HFF-Myc (cell line): Measurements from ENCODE around the gene BBS4.
"Not testable (repeated sequence)": the region's sequence is repeated elsewhere in the genome, so short reads cannot be mapped to it uniquely, and the experiment has no call there.

Source experiments
- DNase-seq: peaks from one replicate; pipeline ENCODE4 v3.0.0-alpha.2; 2011; ENCODE audit warnings: low read depth; ENCODE audit errors: extremely low read depth
- H3K4me3 ChIP-seq: replicated peaks from 2 replicates; pipeline ENCODE4 v1.5.1; 2011; ENCODE audit warnings: low read depth, mild to moderate bottlenecking, control low read depth, low read length
- CTCF ChIP-seq: IDR thresholded peaks from 2 replicates; pipeline ENCODE4 v1.5.1; 2012; ENCODE audit warnings: mild to moderate bottlenecking, low read depth, low read length, control low read depth; ENCODE audit errors: missing control alignments

Gene BBS4

GRCh38 chr15:72670656-72671352 is 15.2 kb upstream of the BBS4 start:
- DNase-seq, result peak; percentile 7
- not testable (repeated sequence) for H3K4me3 ChIP-seq
- peak; percentile 84 for TF ChIP-seq CTCF

- no peak for TF ChIP-seq CTCF
- DNase-seq, result no peak
- H3K4me3 ChIP-seq, result no peak overlapping the region
Measured at GRCh38 chr15:72671525-72671924, 14.5 kb upstream of the BBS4 start.

GRCh38 chr15:72676838-72677237 is 9.2 kb upstream of the BBS4 start:
- TF ChIP-seq CTCF, result no peak
- H3K4me3 ChIP-seq, result no peak overlapping the region
- no peak for DNase-seq

- no peak overlapping the region for H3K4me3 ChIP-seq
- no peak for TF ChIP-seq CTCF
- no peak for DNase-seq
Measured at GRCh38 chr15:72680931-72681330, 5.1 kb upstream of the BBS4 start.

GRCh38 chr15:72682772-72683171 is 3.2 kb upstream of the BBS4 start:
- DNase-seq, result no peak
- no peak overlapping the region for H3K4me3 ChIP-seq
- no peak for TF ChIP-seq CTCF

GRCh38 chr15:72685301-72685924 is 594 bp upstream of the BBS4 start:
- TF ChIP-seq CTCF, result no peak
- no peak for DNase-seq

More at GRCh38 chr15:72685301-72685924, 594 bp upstream of the BBS4 start:
- H3K4me3 ChIP-seq, result peak overlapping the region; percentile 51
